Brain microvascular endothelial cell (primary cell): ENCODE results near the gene CD164L2.
A peak's percentile ranks its signal among the peaks of the same experiment; 100 is the strongest.

Experiments
- DNase-seq: peaks from one replicate; pipeline ENCODE4 v3.0.0-alpha.2; 2020
- H3K27ac ChIP-seq: fragments of 250-450 bp; sonication (Bioruptor Pico); 2 replicates; pipeline ENCODE4 v1.5.1; 2020; ENCODE audit warnings: mild to moderate bottlenecking, moderate library complexity
- H3K27me3 ChIP-seq: fragments of 250-450 bp; sonication (Bioruptor Pico); replicated peaks from 2 replicates; pipeline ENCODE4 v1.5.1; 2020; ENCODE audit warnings: mild to moderate bottlenecking
- H3K36me3 ChIP-seq: fragments of 250-450 bp; sonication (Bioruptor Pico); replicated peaks from 2 replicates; pipeline ENCODE4 v1.5.1; 2020; ENCODE audit warnings: mild to moderate bottlenecking
- H3K4me3 ChIP-seq: 2 replicates; pipeline ENCODE4 v1.5.1; 2011; ENCODE audit warnings: low read depth, mild to moderate bottlenecking, control low read depth, low read length, moderate library complexity
- CTCF ChIP-seq: IDR thresholded peaks from 2 replicates; pipeline ENCODE4 v1.5.1; 2011; ENCODE audit warnings: low read depth, mild to moderate bottlenecking, moderate library complexity, low read length, control low read depth, inconsistent platforms; ENCODE audit errors: missing control alignments
- in situ Hi-C: cut with HindIII; loops from 2 replicates; pipeline ENCODE4 v1.10.0; 2017; ENCODE audit warnings: low sequenced_read_pairs, low pct_ligation_motif_present

CD164L2 gene

GRCh38 chr1:27351541-27352107, 31.5 kb downstream of the CD164L2 start:
- TF ChIP-seq CTCF = no peak
- no peak overlapping the region for H3K4me3 ChIP-seq
- H3K27ac ChIP-seq = no peak overlapping the region
- in situ Hi-C loops = no loop called here
- peaks cover 5% of the 10 kb centered on the region for H3K36me3 ChIP-seq
- no peaks in the 10 kb centered on the region for H3K27me3 ChIP-seq
- no peak for DNase-seq

- in situ Hi-C loops = no loop called here
- H3K36me3 ChIP-seq = peaks cover 5% of the 10 kb centered on the region
- peak overlapping the region; percentile 26 for H3K4me3 ChIP-seq
- peak; percentile 45 for TF ChIP-seq CTCF
- DNase-seq = no peak
- H3K27ac ChIP-seq = no peak overlapping the region
- H3K27me3 ChIP-seq = no peaks in the 10 kb centered on the region
Measured at GRCh38 chr1:27350663-27351540, 32.2 kb downstream of the CD164L2 start.

- TF ChIP-seq CTCF = no peak
- Histone ChIP-seq H3K36me3 (no peaks in the 10 kb centered on the region), H3K27me3 (no peaks in the 10 kb centered on the region), H3K27ac (no peak overlapping the region), H3K4me3 (peak overlapping the region; percentile 35)
- DNase-seq = peak; percentile 53
- in situ Hi-C loops = no loop called here
Measured at GRCh38 chr1:27349784-27350662, 33.1 kb downstream of the CD164L2 start.

GRCh38 chr1:27348861-27349783, 34.0 kb downstream of the CD164L2 start:
- Histone ChIP-seq H3K4me3 (peak overlapping the region; percentile 35), H3K27me3 (no peaks in the 10 kb centered on the region), H3K36me3 (no peaks in the 10 kb centered on the region), H3K27ac (no peak overlapping the region)
- in situ Hi-C loops = no loop called here
- DNase-seq = no peak
- no peak for TF ChIP-seq CTCF

GRCh38 chr1:27346991-27347624, 36.0 kb downstream of the CD164L2 start:
- in situ Hi-C loops = no loop called here
- no peaks in the 10 kb centered on the region for H3K36me3 ChIP-seq
- no peaks in the 10 kb centered on the region for H3K27me3 ChIP-seq
- no peak overlapping the region for H3K4me3 ChIP-seq
- DNase-seq = no peak
- TF ChIP-seq CTCF = no peak
- H3K27ac ChIP-seq = no peak overlapping the region
